Left ventricle myocardium inferior (tissue), 1 donor: ENCODE results near the gene CLP1. TPM values are rescaled to one million over a fixed set of nuclear protein-coding genes. Genes with fewer than 3 reads are reported as not detected.
"Not testable (repeated sequence)": the region's sequence is repeated elsewhere in the genome, so short reads cannot be mapped to it uniquely, and the experiment has no call there.

Experiments used
- DNase-seq: peaks from one replicate; pipeline ENCODE4 v3.0.0-alpha.2; 2020
- H3K27ac ChIP-seq: fragments of 200-600 bp; replicated peaks from 2 replicates; pipeline ENCODE4 v1.8.0; 2021
- H3K27me3 ChIP-seq: fragments of 200-600 bp; 2 replicates; pipeline ENCODE4 v1.8.0; 2021; ENCODE audit warnings: low read depth
- H3K36me3 ChIP-seq: fragments of 200-600 bp; 2 replicates; pipeline ENCODE4 v1.8.0; 2021
- H3K4me1 ChIP-seq: fragments of 200-600 bp; 2 replicates; pipeline ENCODE4 v1.8.0; 2021
- H3K4me3 ChIP-seq: fragments of 200-600 bp; 2 replicates; pipeline ENCODE4 v1.8.0; 2021; ENCODE audit warnings: mild to moderate bottlenecking, moderate library complexity
- H3K9me3 ChIP-seq: fragments of 200-600 bp; replicated peaks from 2 replicates; pipeline ENCODE4 v1.8.0; 2021
- intact Hi-C: fragments of 100-400 bp; cut with micrococcal nuclease; formaldehyde crosslinking; loops from one replicate; pipeline ENCODE4 v1.11.0; 2022
- total RNA-seq: library from RNA; stranded (reverse); fragmentation: NEBNext Ultra II Directional; extraction: Animal tissue kit (Norgen Biotek cat#: 25700); gene quantifications from one replicate; pipeline ENCODE4 v1.2.1, GENCODE V29; 2021
- TF ChIP-seq, protein P1 (sequence below): fragments of 200-600 bp; IDR thresholded peaks from 2 replicates; pipeline ENCODE4 v1.8.0; 2021; ENCODE audit warnings: antibody characterized with exemption, mild to moderate bottlenecking, borderline replicate concordance
- donor health status: DM: no; HTN: yes; CAD: no; lungs with severe emphysema.

Gene CLP1
- total RNA-seq, 1 donor from 2014 or later, result 6.0 TPM

DNA sequence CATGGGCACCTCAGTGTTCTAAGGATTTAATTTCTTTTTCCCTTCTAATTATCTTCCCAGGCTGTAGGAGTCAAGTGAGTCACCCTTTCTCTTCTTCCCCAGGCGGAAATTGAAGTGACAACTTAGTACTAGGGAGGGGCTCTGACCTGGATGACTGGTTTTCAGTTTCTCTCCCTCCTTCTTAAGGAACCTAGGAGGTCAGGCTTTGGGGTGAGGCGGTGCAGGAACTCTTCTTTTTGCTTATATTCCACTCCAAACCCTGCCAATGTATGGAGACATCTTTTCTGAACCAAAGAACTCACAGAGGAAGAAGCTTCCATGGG is 23.0 kb downstream of the CLP1 start:
- intact Hi-C loops, result no loop called here
- no peaks in the 10 kb centered on the region for H3K9me3 ChIP-seq
- H3K27me3 ChIP-seq, result no peaks in the 10 kb centered on the region
- DNase-seq, result no peak
- H3K27ac ChIP-seq, result no peak overlapping the region
- no peak overlapping the region for H3K4me3 ChIP-seq
- peaks cover 39% of the 10 kb centered on the region for H3K4me1 ChIP-seq
- TF ChIP-seq, protein P1, sequence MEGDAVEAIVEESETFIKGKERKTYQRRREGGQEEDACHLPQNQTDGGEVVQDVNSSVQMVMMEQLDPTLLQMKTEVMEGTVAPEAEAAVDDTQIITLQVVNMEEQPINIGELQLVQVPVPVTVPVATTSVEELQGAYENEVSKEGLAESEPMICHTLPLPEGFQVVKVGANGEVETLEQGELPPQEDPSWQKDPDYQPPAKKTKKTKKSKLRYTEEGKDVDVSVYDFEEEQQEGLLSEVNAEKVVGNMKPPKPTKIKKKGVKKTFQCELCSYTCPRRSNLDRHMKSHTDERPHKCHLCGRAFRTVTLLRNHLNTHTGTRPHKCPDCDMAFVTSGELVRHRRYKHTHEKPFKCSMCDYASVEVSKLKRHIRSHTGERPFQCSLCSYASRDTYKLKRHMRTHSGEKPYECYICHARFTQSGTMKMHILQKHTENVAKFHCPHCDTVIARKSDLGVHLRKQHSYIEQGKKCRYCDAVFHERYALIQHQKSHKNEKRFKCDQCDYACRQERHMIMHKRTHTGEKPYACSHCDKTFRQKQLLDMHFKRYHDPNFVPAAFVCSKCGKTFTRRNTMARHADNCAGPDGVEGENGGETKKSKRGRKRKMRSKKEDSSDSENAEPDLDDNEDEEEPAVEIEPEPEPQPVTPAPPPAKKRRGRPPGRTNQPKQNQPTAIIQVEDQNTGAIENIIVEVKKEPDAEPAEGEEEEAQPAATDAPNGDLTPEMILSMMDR, result no peak
- peaks cover 55% of the 10 kb centered on the region for H3K36me3 ChIP-seq

DNA sequence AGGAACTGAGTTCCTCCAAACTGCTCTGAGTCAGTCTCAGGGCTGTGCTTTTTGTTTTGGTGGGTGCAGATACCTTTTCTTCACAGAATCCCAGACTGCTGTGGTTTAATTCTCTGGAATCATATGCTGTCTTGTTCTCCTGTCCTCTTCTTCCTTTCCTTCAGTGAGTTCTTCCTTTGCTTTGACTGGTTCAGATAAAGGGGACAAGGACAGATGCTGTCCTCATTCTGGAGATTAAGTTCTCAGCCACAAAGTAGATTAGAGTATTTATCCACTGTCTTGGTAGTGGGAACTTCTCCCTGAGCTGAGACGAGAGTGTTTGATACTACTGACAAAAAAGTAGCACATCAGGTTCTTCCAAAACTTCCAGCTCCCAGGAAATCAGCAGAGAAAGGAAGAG is 23.6 kb downstream of the CLP1 start:
- intact Hi-C loops, result no loop called here

DNA sequence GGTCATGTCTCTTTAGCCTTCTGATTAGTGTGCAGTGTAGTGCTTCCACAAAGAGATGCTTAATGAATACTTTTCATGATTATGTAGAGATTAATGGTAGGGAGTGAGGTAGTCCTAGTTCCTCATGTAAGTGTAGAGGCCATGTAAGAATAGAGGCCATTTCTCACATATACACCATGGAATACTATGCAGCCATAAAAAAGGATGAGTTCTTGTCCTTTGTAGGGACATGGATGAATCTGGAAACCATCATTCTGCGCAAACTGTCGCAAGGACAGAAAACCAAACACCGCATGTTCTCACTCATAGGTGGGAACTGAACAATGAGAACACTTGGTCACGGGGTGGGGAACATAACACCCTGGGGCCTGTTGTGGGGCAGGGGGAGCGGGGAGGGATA is 32.9 kb downstream of the CLP1 start:
- H3K9me3 ChIP-seq, H3K27me3 ChIP-seq, H3K4me3 ChIP-seq, DNase-seq, H3K27ac ChIP-seq, H3K4me1 ChIP-seq, intact Hi-C loops: not testable (repeated sequence)
- peaks cover 98% of the 10 kb centered on the region for H3K36me3 ChIP-seq

More for the DNA sequence above, 23.6 kb downstream of the CLP1 start:
- Histone ChIP-seq H3K27ac (no peak overlapping the region), H3K27me3 (no peaks in the 10 kb centered on the region), H3K9me3 (no peaks in the 10 kb centered on the region), H3K36me3 (peaks cover 57% of the 10 kb centered on the region), H3K4me3 (no peak overlapping the region), H3K4me1 (peaks cover 38% of the 10 kb centered on the region)
- TF ChIP-seq, protein P1, result no peak
- DNase-seq, result no peak

DNA sequence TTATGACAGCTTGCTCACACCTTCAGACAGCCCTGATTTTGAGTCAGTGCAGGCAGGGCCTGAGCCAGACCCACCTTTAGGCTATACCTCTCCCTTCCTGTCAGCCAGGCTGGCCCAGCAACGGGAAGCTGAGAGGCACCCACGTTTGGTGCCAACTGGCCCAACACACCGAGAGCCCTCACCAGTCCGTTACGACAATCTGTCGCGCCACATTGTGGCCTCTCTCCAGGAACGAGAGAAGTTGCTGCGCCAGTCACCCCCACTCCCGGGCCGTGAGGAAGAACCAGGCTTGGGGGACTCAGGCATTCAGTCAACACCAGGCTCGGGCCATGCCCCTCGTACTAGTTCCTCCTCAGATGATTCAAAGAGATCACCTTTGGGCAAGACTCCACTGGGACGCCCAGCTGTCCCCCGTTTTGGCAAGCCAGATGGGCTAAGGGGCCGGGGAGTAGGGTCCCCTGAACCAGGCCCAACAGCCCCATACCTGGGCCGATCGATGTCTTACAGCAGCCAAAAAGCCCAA is 41.3 kb downstream of the CLP1 start:
- intact Hi-C loops, result no loop called here
- no peak overlapping the region for H3K4me3 ChIP-seq
- TF ChIP-seq, protein P1, result no peak
- no peak for DNase-seq
- H3K27me3 ChIP-seq, result no peaks in the 10 kb centered on the region
- no peaks in the 10 kb centered on the region for H3K4me1 ChIP-seq
- H3K36me3 ChIP-seq, result peaks cover 96% of the 10 kb centered on the region
- no peaks in the 10 kb centered on the region for H3K9me3 ChIP-seq
- no peak overlapping the region for H3K27ac ChIP-seq

DNA sequence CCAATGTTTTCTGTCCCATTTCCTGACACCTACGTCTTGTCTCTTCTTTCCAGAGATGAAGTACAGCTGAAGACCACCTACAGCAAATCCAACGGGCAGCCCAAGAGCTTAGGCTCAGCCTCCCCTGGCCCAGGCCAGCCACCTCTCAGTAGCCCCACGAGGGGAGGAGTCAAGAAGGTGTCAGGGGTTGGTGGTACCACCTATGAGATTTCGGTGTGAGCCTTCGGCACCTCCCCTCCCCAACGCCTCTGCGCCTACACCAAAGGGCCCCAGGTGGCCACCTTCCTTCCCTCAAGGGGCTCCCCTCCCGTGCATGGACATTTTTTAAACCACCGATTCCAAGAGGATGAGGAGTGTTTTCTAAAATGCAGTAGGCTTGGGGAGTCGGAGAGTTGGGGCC is 42.3 kb downstream of the CLP1 start:
- no peak for DNase-seq
- Histone ChIP-seq H3K9me3 (no peaks in the 10 kb centered on the region), H3K27me3 (no peaks in the 10 kb centered on the region), H3K4me1 (no peaks in the 10 kb centered on the region), H3K4me3 (no peak overlapping the region), H3K36me3 (peaks cover 96% of the 10 kb centered on the region), H3K27ac (no peak overlapping the region)
- intact Hi-C loops, result no loop called here
- TF ChIP-seq, protein P1, result no peak

DNA sequence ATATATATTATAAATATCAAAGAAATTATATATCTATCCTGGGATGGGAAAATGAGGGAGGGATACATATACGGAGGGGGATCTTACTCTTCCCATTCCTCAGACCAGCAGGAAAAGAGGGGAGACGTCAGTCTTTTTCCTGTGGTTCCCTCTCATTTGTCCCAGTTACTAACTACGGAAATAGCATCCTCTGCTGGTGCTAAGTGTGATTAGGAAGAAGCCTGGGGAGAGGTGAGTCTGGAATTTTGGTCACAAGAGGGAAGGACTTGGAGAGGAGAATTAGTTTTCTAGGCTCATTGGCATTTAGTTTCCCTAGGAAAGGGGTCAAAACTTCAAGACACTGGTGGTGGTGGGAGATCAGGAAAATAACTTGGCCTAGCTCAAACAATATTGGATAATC is 42.9 kb downstream of the CLP1 start:
- Histone ChIP-seq H3K4me3 (no peak overlapping the region), H3K9me3 (no peaks in the 10 kb centered on the region), H3K27me3 (no peaks in the 10 kb centered on the region), H3K36me3 (peaks cover 94% of the 10 kb centered on the region), H3K27ac (no peak overlapping the region), H3K4me1 (no peaks in the 10 kb centered on the region)
- intact Hi-C loops, result no loop called here
- TF ChIP-seq, protein P1, result no peak
- no peak for DNase-seq
